ENCODE data around the gene TTC39B.

Gene TTC39B

GRCh38 chr9:15160673-15161072, 146.3 kb downstream of the TTC39B start:
- no peaks in the 10 kb centered on the region for H3K36me3 ChIP-seq (ENCODE audit: insufficient read depth)
- H3K4me1 ChIP-seq (ENCODE audit: low read depth, poor library complexity, severe bottlenecking) = peaks cover 39% of the 10 kb centered on the region
- no peak overlapping the region for H3K4me2 ChIP-seq
- no peaks in the 10 kb centered on the region for H3K79me2 ChIP-seq (ENCODE audit: insufficient read depth, low read depth)
- H4K20me1 ChIP-seq (ENCODE audit: insufficient read depth) = no peaks in the 10 kb centered on the region
- H2AFZ ChIP-seq (ENCODE audit: low read depth) = no peak overlapping the region
- H3K27ac ChIP-seq = no peak overlapping the region; the same call in 1 of the 2 replicates
- TF ChIP-seq CTCF (conservative IDR thresholded peaks at IDR 0.05; ENCODE audit: low read depth, low read length) = no peak
- H3K27me3 ChIP-seq (ENCODE audit: insufficient read depth, low read depth) = no peaks in the 10 kb centered on the region
- H3K4me3 ChIP-seq (IDR thresholded peaks at IDR 0.05; ENCODE audit: insufficient read depth, low read depth, low read length) = no peak overlapping the region
- no peak overlapping the region for H3K9ac ChIP-seq

GRCh38 chr9:15158064-15158463, 149.0 kb downstream of the TTC39B start:
- TF ChIP-seq CTCF (conservative IDR thresholded peaks at IDR 0.05; ENCODE audit: low read depth, low read length) = no peak
- no peaks in the 10 kb centered on the region for H3K27me3 ChIP-seq (ENCODE audit: insufficient read depth, low read depth)
- no peaks in the 10 kb centered on the region for H4K20me1 ChIP-seq (ENCODE audit: insufficient read depth)
- no peak overlapping the region for H3K9ac ChIP-seq
- H3K4me1 ChIP-seq (ENCODE audit: low read depth, poor library complexity, severe bottlenecking) = peaks cover 18% of the 10 kb centered on the region
- no peak overlapping the region for H3K27ac ChIP-seq
- no peak overlapping the region for H3K4me3 ChIP-seq (IDR thresholded peaks at IDR 0.05; ENCODE audit: insufficient read depth, low read depth, low read length)
- no peak overlapping the region for H2AFZ ChIP-seq (ENCODE audit: low read depth)
- H3K36me3 ChIP-seq (ENCODE audit: insufficient read depth) = no peaks in the 10 kb centered on the region
- no peak overlapping the region for H3K4me2 ChIP-seq
- H3K79me2 ChIP-seq (ENCODE audit: insufficient read depth, low read depth) = no peaks in the 10 kb centered on the region

DNA sequence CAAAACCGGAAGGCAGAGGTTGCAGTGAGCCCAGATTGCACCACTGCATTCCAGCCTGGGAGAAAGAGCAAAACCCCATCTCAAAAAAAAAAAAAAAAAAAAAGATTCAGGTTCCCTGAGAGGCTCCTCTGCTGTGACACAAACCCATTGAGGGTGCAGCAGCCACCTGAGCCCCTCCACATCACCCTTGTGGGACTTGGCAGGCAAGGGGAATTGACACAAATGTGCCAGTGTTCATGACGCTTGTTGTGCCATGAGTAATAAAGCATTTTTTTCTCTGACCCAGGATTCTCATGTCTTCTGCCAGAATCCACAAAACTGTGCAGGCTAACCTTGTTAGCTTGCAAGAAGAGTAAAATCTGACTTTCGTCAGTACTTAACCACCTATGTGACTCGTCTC, 149.6 kb downstream of the TTC39B start:
- H3K9ac ChIP-seq = no peak overlapping the region
- H2AFZ ChIP-seq (ENCODE audit: low read depth) = no peak overlapping the region
- no peaks in the 10 kb centered on the region for H3K36me3 ChIP-seq (ENCODE audit: insufficient read depth)
- H3K4me2 ChIP-seq = no peak overlapping the region
- H3K27ac ChIP-seq = no peak overlapping the region
- no peak for TF ChIP-seq CTCF (conservative IDR thresholded peaks at IDR 0.05; ENCODE audit: low read depth, low read length)
- H3K4me3 ChIP-seq (IDR thresholded peaks at IDR 0.05; ENCODE audit: insufficient read depth, low read depth, low read length) = no peak overlapping the region
- no peaks in the 10 kb centered on the region for H3K27me3 ChIP-seq (ENCODE audit: insufficient read depth, low read depth)
- H4K20me1 ChIP-seq (ENCODE audit: insufficient read depth) = no peaks in the 10 kb centered on the region
- no peaks in the 10 kb centered on the region for H3K79me2 ChIP-seq (ENCODE audit: insufficient read depth, low read depth)
- peaks cover 12% of the 10 kb centered on the region for H3K4me1 ChIP-seq (ENCODE audit: low read depth, poor library complexity, severe bottlenecking)

DNA sequence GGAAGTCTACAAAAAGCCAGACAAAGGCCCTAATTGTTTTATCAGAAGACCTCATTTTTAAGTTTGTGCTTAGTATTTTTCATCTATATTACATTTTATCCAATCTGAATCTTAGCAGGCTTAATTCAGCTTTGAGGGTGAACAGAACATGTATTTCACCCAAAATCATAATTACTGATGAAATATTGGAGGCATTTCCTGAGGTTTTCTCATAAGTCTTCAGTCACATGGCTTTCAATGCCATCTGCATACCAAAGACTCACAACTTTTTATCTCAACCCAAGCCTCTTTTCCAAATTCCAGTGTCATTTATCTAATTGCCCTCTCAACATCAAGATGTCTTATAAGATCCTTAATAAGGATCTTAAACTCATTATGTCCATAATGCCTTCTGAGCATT, 150.8 kb downstream of the TTC39B start:
- Histone ChIP-seq H3K4me1 (ENCODE audit: low read depth, poor library complexity, severe bottlenecking) (peaks cover 12% of the 10 kb centered on the region), H3K4me3 (IDR thresholded peaks at IDR 0.05; ENCODE audit: insufficient read depth, low read depth, low read length) (no peak overlapping the region), H3K27me3 (ENCODE audit: insufficient read depth, low read depth) (no peaks in the 10 kb centered on the region), H3K9ac (no peak overlapping the region), H3K27ac (no peak overlapping the region), H2AFZ (ENCODE audit: low read depth) (no peak overlapping the region), H3K4me2 (no peak overlapping the region), H3K36me3 (ENCODE audit: insufficient read depth) (no peaks in the 10 kb centered on the region), H4K20me1 (ENCODE audit: insufficient read depth) (no peaks in the 10 kb centered on the region), H3K79me2 (ENCODE audit: insufficient read depth, low read depth) (no peaks in the 10 kb centered on the region)
- TF ChIP-seq CTCF (conservative IDR thresholded peaks at IDR 0.05; ENCODE audit: low read depth, low read length) = no peak
